Osteocyte (in vitro differentiated cells): Measurements from ENCODE around the gene STAP2. TPM values are rescaled to one million over a fixed set of nuclear protein-coding genes. Genes with fewer than 3 reads are reported as not detected.

Experiments
- DNase-seq: peaks from one replicate; pipeline ENCODE4 v3.0.0; 2021; ENCODE audit warnings: mixed read lengths; ENCODE audit not compliant: unreplicated experiment; ENCODE audit errors: extremely low spot score
- H3K27ac Mint-ChIP-seq: one replicate; pipeline ENCODE4 v1.8.0; 2021; ENCODE audit warnings: mild to moderate bottlenecking, mixed read lengths; ENCODE audit not compliant: unreplicated experiment
- H3K27me3 Mint-ChIP-seq: one replicate; pipeline ENCODE4 v1.8.0; 2021; ENCODE audit warnings: mixed read lengths; ENCODE audit not compliant: unreplicated experiment
- H3K36me3 Mint-ChIP-seq: one replicate; pipeline ENCODE4 v1.8.0; 2021; ENCODE audit warnings: mixed read lengths; ENCODE audit not compliant: unreplicated experiment
- H3K4me1 Mint-ChIP-seq: one replicate; pipeline ENCODE4 v1.8.0; 2021; ENCODE audit warnings: mixed read lengths; ENCODE audit not compliant: unreplicated experiment
- H3K4me3 Mint-ChIP-seq: one replicate; pipeline ENCODE4 v1.8.0; 2021; ENCODE audit warnings: mild to moderate bottlenecking, moderate library complexity, mixed read lengths; ENCODE audit not compliant: unreplicated experiment
- H3K9me3 Mint-ChIP-seq: one replicate; pipeline ENCODE4 v1.8.0; 2021; ENCODE audit warnings: mixed read lengths; ENCODE audit not compliant: unreplicated experiment
- CTCF ChIP-seq: fragments of 200-600 bp; sonication (generic); IDR thresholded peaks from 2 replicates; pipeline ENCODE4 v1.5.0; 2021; ENCODE audit warnings: antibody characterized with exemption, mild to moderate bottlenecking, moderate library complexity
- total RNA-seq: library from RNA; stranded (reverse); gene quantifications from 2 replicates; pipeline ENCODE4 v1.2.1, GENCODE V29; 2021

STAP2 gene
- total RNA-seq, 1 donor from 2014 or later = 2.7 TPM

DNA sequence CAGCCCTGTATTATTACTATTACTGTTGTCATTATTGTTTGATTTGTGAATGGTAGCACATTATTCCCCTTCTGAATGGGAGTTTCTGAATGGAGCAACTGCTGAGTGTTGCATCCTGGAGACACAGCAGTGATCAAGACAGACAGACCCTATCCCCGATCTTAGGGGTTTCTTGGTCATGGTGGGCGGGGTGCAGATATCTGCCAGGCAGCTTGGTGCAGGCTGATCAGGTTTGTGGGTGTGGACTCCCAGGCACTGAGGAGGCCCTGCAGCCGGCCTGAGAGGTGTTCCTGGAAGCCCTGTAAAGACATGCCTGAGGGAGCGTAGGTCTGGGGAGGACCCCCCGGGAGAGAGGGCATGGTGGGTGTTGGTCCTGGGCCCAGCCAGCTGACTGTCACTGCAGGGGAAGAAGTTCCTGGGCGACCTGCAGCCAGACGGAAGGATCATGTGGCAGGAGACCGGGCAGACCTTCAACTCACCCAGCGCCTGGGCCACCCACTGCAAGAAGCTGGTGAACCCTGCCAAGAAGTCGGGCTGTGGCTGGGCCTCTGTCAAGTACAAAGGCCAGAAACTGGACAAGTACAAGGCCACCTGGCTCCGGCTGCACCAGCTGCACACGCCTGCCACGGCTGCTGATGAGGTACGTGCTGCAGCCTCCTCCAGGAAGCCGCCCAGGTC is 6.9 kb upstream of the STAP2 start:
- Mint-ChIP-seq H3K27me3 (no peaks in the 10 kb centered on the region), H3K36me3 (peaks cover 6% of the 10 kb centered on the region), H3K27ac (no peak overlapping the region), H3K4me3 (peak overlapping the region; percentile 26), H3K9me3 (no peaks in the 10 kb centered on the region), H3K4me1 (peaks cover 10% of the 10 kb centered on the region)
- no peak for TF ChIP-seq CTCF
- DNase-seq = no peak

DNA sequence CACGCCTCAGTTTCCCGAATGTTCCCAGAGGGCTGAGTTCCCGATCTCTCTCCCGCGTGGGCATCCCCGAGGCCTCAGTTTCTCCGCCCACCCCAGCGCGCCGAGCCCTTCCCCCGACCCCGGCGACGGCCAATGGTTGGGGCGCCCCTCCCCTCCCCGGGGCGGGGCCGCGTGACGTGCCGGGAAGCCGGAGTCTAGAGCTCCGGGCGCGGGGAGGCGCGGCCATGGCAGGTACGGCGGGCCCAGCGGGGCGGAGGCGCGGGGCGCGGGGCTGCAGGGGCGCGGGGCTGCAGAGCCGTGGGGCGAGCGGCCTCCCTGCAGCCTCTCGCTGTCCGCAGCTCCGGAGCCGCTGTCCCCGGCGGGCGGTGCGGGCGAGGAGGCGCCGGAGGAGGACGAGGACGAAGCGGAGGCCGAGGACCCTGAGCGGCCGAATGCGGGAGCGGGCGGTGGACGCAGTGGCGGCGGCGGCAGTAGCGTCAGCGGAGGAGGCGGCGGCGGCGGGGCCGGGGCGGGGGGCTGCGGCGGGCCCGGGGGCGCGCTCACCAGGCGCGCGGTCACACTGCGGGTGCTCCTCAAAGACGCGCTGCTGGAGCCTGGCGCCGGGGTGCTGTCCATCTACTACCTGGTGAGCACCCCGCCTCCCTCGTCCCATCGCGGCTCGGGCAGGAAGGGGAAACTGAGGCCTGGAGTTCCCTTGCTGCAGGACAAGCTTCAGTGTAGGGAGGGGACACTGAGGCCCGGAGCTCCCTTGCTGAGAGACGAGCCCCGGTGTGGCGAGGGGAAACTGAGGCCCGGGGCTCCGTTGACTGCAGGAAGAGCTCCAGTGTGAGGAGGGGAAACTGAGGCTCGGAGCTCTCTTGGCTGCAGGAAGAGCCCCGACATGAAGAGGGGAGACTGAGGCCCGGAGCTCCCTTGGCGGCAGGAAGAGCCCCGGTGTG is 5.0 kb upstream of the STAP2 start, which contains the start of gene MPND:
MPND (plus strand) TSS at position 193 of the 938 bp plus-strand sequence; CDS start at position 225, 32 bp downstream.
- no peaks in the 10 kb centered on the region for H3K9me3 Mint-ChIP-seq
- peak within 1 kb of the TSS; percentile 91 for H3K4me3 Mint-ChIP-seq
- peak; percentile 96 for DNase-seq
- H3K27ac Mint-ChIP-seq = peak within 1 kb of the TSS; percentile 94
- H3K36me3 Mint-ChIP-seq = peaks cover 6% of the 10 kb centered on the region
- TF ChIP-seq CTCF = no peak
- H3K27me3 Mint-ChIP-seq = no peaks in the 10 kb centered on the region
- peaks cover 11% of the 10 kb centered on the region for H3K4me1 Mint-ChIP-seq

GRCh38 chr19:4342615-4343369 is 4.2 kb upstream of the STAP2 start:
- Mint-ChIP-seq H3K27me3 (no peaks in the 10 kb centered on the region), H3K36me3 (peaks cover 5% of the 10 kb centered on the region)
- peak; percentile 98 for DNase-seq

DNA sequence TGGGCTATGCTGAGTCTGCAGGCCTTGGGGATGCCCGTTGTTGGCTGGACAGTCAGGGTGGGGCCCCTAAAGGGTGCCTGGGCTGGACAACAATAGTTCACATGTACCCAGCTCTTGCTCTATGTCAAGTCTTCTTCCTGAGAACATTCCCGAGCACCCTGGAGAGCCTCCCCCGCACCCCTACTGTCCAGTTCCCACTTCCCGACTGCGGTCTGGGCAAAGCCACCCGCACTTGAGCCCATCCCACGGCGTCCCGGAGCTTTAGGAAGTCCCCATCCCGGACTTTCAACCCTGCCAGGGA is 3.6 kb upstream of the STAP2 start:
- peaks cover 5% of the 10 kb centered on the region for H3K36me3 Mint-ChIP-seq
- H3K27me3 Mint-ChIP-seq = no peaks in the 10 kb centered on the region
- no peak for TF ChIP-seq CTCF
- peak overlapping the region; percentile 91 for H3K4me3 Mint-ChIP-seq
- no peak for DNase-seq
- H3K27ac Mint-ChIP-seq = peak overlapping the region; percentile 94
- H3K4me1 Mint-ChIP-seq = peaks cover 18% of the 10 kb centered on the region
- no peaks in the 10 kb centered on the region for H3K9me3 Mint-ChIP-seq

More at GRCh38 chr19:4342615-4343369, 4.2 kb upstream of the STAP2 start:
- peaks cover 17% of the 10 kb centered on the region for H3K4me1 Mint-ChIP-seq
- H3K27ac Mint-ChIP-seq = peak overlapping the region; percentile 94
- peak; percentile 52 for TF ChIP-seq CTCF
- H3K9me3 Mint-ChIP-seq = no peaks in the 10 kb centered on the region
- H3K4me3 Mint-ChIP-seq = peak overlapping the region; percentile 91
